A549 (cell line): Measurements from ENCODE around the gene CCN5. TPM values are rescaled to one million over a fixed set of nuclear protein-coding genes. Genes with fewer than 3 reads are reported as not detected.

Source experiments
- ATAC-seq, 2 experiments: fragments of 200-7000 bp in 1 of 2; fragments of >200 bp in 1 of 2; cut with Nextera tagmentation in 1 of 2; cut with Tn5 transposase in 1 of 2; 3 replicates each; pipeline versions ENCODE4 v1.8.0 to v1.9.1; 2018 to 2020; ENCODE audit warnings: mild to moderate bottlenecking in 1 of 2, moderate library complexity in 1 of 2
- CTCF ChIA-PET: fragments of 300-600 bp; sonication (Branson Sonifier 250); formaldehyde crosslinking; extraction: SDS; loops from one replicate; lab custom pipeline; 2021; ENCODE audit warnings: antibody characterized with exemption, inconsistent platforms; lab: Yijun Ruan, JAX
- POLR2A ChIA-PET: fragments of 350-600 bp; formaldehyde crosslinking; extraction: SDS; loops from one replicate; lab custom pipeline; 2021; ENCODE audit warnings: antibody characterized with exemption, inconsistent platforms; lab: Yijun Ruan, JAX
- DNase-seq, 2 experiments: peaks; one replicate each; pipeline versions ENCODE4 v3.0.0 to v3.0.0-alpha.2; 2011 to 2016; ENCODE audit warnings: low read depth in 1 of 2, low spot score in 1 of 2
- FAIRE-seq: peaks from 2 replicates; lab custom pipeline; 2011; peaks lifted over from hg19 to GRCh38; lab: Jason Lieb, UNC
- H3K27ac ChIP-seq, 2 experiments: fragments of >200 bp; sonication (Bioruptor Twin); formaldehyde crosslinking; 3 replicates each; pipeline ENCODE4 v1.5.1; 2016 to 2017
- H3K4me1 ChIP-seq: fragments of >200 bp; sonication (Bioruptor Twin); formaldehyde crosslinking; 3 replicates; pipeline ENCODE4 v1.6.1; 2016
- H3K4me2 ChIP-seq: fragments of >200 bp; sonication (Bioruptor Twin); formaldehyde crosslinking; 3 replicates; pipeline ENCODE4 v1.6.1; 2016
- H3K4me3 ChIP-seq: fragments of >200 bp; sonication (Bioruptor Twin); formaldehyde crosslinking; 3 replicates; pipeline ENCODE4 v1.5.1; 2016
- H3K9me3 ChIP-seq: fragments of >200 bp; sonication (Bioruptor Twin); formaldehyde crosslinking; 3 replicates; pipeline ENCODE4 v1.6.1; 2016
- ATOH8 ChIP-seq: fragments of 250-450 bp; sonication (Bioruptor Pico); IDR thresholded peaks from 2 replicates; pipeline ENCODE4 v1.5.0; 2020; ENCODE audit warnings: low read depth, mild to moderate bottlenecking, moderate library complexity
- CEBPB ChIP-seq, 2 experiments: fragments of >200 bp in 1 of 2; sonication (Bioruptor Twin) in 1 of 2; formaldehyde crosslinking in 1 of 2; IDR thresholded peaks; 2 replicates each; pipeline ENCODE4 v1.6.1; 2012 to 2016
- CHD4 ChIP-seq: fragments of 200-600 bp; sonication (generic); IDR thresholded peaks from 2 replicates; pipeline ENCODE4 v1.6.1; 2016; ENCODE audit warnings: antibody characterized with exemption, mild to moderate bottlenecking, borderline replicate concordance
- E2F6 ChIP-seq: IDR thresholded peaks from 2 replicates; pipeline ENCODE4 v1.6.1; 2012; ENCODE audit warnings: low read depth, borderline replicate concordance
- FOXS1 ChIP-seq: fragments of 250-450 bp; sonication (Bioruptor Pico); IDR thresholded peaks from 2 replicates; pipeline ENCODE4 v1.5.0; 2020; ENCODE audit warnings: mild to moderate bottlenecking, moderate library complexity
- GATA3 ChIP-seq: IDR thresholded peaks from 2 replicates; pipeline ENCODE4 v1.6.1; 2012; ENCODE audit warnings: borderline replicate concordance
- HDAC2 ChIP-seq: fragments of 200-600 bp; sonication (generic); IDR thresholded peaks from 2 replicates; pipeline ENCODE4 v1.6.1; 2016
- HMGXB4 ChIP-seq: fragments of 250-450 bp; sonication (Bioruptor Pico); IDR thresholded peaks from 2 replicates; pipeline ENCODE4 v1.5.0; 2021; ENCODE audit warnings: mild to moderate bottlenecking, moderate library complexity, borderline replicate concordance
- KDM1A ChIP-seq: fragments of 200-600 bp; sonication (generic); IDR thresholded peaks from 2 replicates; pipeline ENCODE4 v1.6.1; 2016; ENCODE audit warnings: low read depth, mild to moderate bottlenecking
- MAX ChIP-seq: IDR thresholded peaks from 2 replicates; pipeline ENCODE4 v1.6.1; 2012
- MAZ ChIP-seq: fragments of 150-350 bp; IDR thresholded peaks from 2 replicates; pipeline ENCODE4 v1.6.1; 2014; ENCODE audit warnings: antibody characterized with exemption, low read depth, low read length, borderline replicate concordance
- NFE2L2 ChIP-seq: fragments of 150-350 bp; conservative IDR thresholded peaks from 2 replicates; pipeline ENCODE4 v1.6.1; 2014; ENCODE audit warnings: low read length
- NPAS2 ChIP-seq: fragments of 250-450 bp; sonication (Bioruptor Pico); IDR thresholded peaks from 2 replicates; pipeline ENCODE4 v1.8.0; 2022; ENCODE audit warnings: mild to moderate bottlenecking, moderate library complexity, borderline replicate concordance
- RARB ChIP-seq: fragments of 250-450 bp; sonication (Bioruptor Pico); IDR thresholded peaks from 2 replicates; pipeline ENCODE4 v1.8.0; 2021; ENCODE audit warnings: mild to moderate bottlenecking, moderate library complexity
- RCOR1 ChIP-seq: fragments of 150-350 bp; IDR thresholded peaks from 2 replicates; pipeline ENCODE4 v1.6.1; 2014; ENCODE audit warnings: antibody characterized with exemption, low read length, low read depth
- REST ChIP-seq: fragments of 200-600 bp; sonication (generic); IDR thresholded peaks from 2 replicates; pipeline ENCODE4 v1.6.1; 2016; ENCODE audit warnings: antibody characterized with exemption, mild to moderate bottlenecking, moderate library complexity
- RNF2 ChIP-seq: fragments of 200-600 bp; sonication (generic); IDR thresholded peaks from 2 replicates; pipeline ENCODE4 v1.6.1; 2016; ENCODE audit warnings: low read depth, mild to moderate bottlenecking, antibody characterized with exemption, moderate library complexity, borderline replicate concordance
- SREBF2 ChIP-seq: fragments of 450-650 bp; IDR thresholded peaks from 2 replicates; pipeline ENCODE4 v1.6.1; 2014; ENCODE audit warnings: mild to moderate bottlenecking, moderate library complexity
- TP53 ChIP-seq: fragments of 250-450 bp; sonication (Bioruptor Pico); IDR thresholded peaks from 2 replicates; pipeline ENCODE4 v1.5.0; 2021; ENCODE audit warnings: mild to moderate bottlenecking, moderate library complexity
- ZFP36 ChIP-seq: fragments of 450-650 bp; IDR thresholded peaks from 2 replicates; pipeline ENCODE4 v1.6.1; 2014; ENCODE audit warnings: borderline replicate concordance; ENCODE audit not compliant: partially characterized antibody
- ZNF302 ChIP-seq: fragments of 250-450 bp; sonication (Bioruptor Pico); IDR thresholded peaks from 2 replicates; pipeline ENCODE4 v1.9.0; 2021; ENCODE audit warnings: inconsistent platforms, mild to moderate bottlenecking, moderate library complexity
- ZSCAN20 ChIP-seq: fragments of 250-450 bp; sonication (Bioruptor Pico); IDR thresholded peaks from 2 replicates; pipeline ENCODE4 v1.8.0; 2022; ENCODE audit warnings: mild to moderate bottlenecking, moderate library complexity
- WGBS: methylation state at CpG from one replicate; pipeline ENCODE4 v1.1.6; 2017; ENCODE audit errors: missing lambda C conversion rate; 5-methylcytosine and 5-hydroxymethylcytosine counted together
- polyA plus RNA-seq, 4 experiments: library from polyadenylated mRNA; depleted of rRNA in 3 of 4; stranded (reverse); fragments of >200 nt; fragmentation: RNase III in 1 of 4; extraction: RNeasy Plus Mini Kit Qiagen cat#74134 plus additional on column Dnase treatment in 1 of 4; gene quantifications; 2 replicates in 3 of 4; 3 replicates in 1 of 4; pipeline ENCODE4 v1.2.3, GENCODE V29; 2011 to 2017

The CCN5 gene
- polyA plus RNA-seq, 2 of the 4 experiments (the other 2 are of a cell fraction), result 9.9 to 11.1 TPM

GRCh38 chr20:44725837-44726236, 10.7 kb downstream of the CCN5 start:
- FAIRE-seq (no peak), ATAC-seq (no peak), DNase-seq (no peak)
- H3K4me1 ChIP-seq, result peaks cover 81% of the 10 kb centered on the region
- no peak overlapping the region for H3K4me2 ChIP-seq
- 73% methylated on average over 5 of the region's 5 CpGs for WGBS
- no peak overlapping the region for H3K4me3 ChIP-seq
- ChIA-PET POLR2A (no interaction called here), CTCF (interaction anchor here (1.5 to 21.9 kb wide), 3 partner anchors 22 to 508 kb away, joined by 3 to 525 read pairs (median 9); no protein-coding TSS in a partner anchor)
- peak overlapping the region; percentile 96 to 98 for H3K27ac ChIP-seq
- H3K9me3 ChIP-seq, result no peaks in the 10 kb centered on the region
- TF ChIP-seq RNF2, result no peak
- TF ChIP-seq KDM1A, result peak; percentile 91; the same call in 1 of the 2 replicates
- 0 out of 2 replicates have a peak, but pooled peaks have one; percentile 46 for TF ChIP-seq HDAC2
- peak; percentile 44 for TF ChIP-seq ZFP36

GRCh38 chr20:44727039-44727438, 11.9 kb downstream of the CCN5 start:
- TF ChIP-seq HMGXB4 (CRISPR knock-in tag) (no peak), MAZ (no peak), ZSCAN20 (CRISPR knock-in tag) (no peak), NPAS2 (CRISPR knock-in tag) (no peak), REST (no peak), ATOH8 (CRISPR knock-in tag) (no peak), HDAC2 (no peak), TP53 (CRISPR knock-in tag) (no peak), CHD4 (no peak), ZNF302 (CRISPR knock-in tag) (no peak), FOXS1 (CRISPR knock-in tag) (no peak)
- ChIA-PET POLR2A (interaction anchor here (2.5 kb wide), 1 partner anchor 12 kb away, joined by 7 read pairs; the partner anchor contains the start of gene CCN5), CTCF (interaction anchor here (1.1 to 21.9 kb wide), 6 partner anchors 9 to 44 kb away, joined by 3 to 525 read pairs (median 6); no protein-coding TSS in a partner anchor)
- H3K9me3 ChIP-seq, result no peaks in the 10 kb centered on the region
- ATAC-seq, result no peak
- 92% methylated on average over 2 of the region's 11 CpGs for WGBS
- no peak overlapping the region for H3K4me3 ChIP-seq
- no peak for DNase-seq
- FAIRE-seq, result no peak
- H3K27ac ChIP-seq, result peak overlapping the region; percentile 96 to 98
- H3K4me2 ChIP-seq, result no peak overlapping the region; the same call in 2 of the 3 replicates
- H3K4me1 ChIP-seq, result peaks cover 82% of the 10 kb centered on the region

- 58% methylated on average over 2 of the region's 2 CpGs for WGBS
- no peak for DNase-seq
- Histone ChIP-seq H3K4me3 (no peak overlapping the region), H3K27ac (peak overlapping the region; percentile 96 to 98), H3K4me2 (peak overlapping the region; percentile 80), H3K9me3 (no peaks in the 10 kb centered on the region), H3K4me1 (peaks cover 84% of the 10 kb centered on the region)
- FAIRE-seq, result no peak
- ChIA-PET CTCF (interaction anchor here (1.1 to 21.9 kb wide), 6 partner anchors 9 to 45 kb away, joined by 3 to 525 read pairs (median 6); no protein-coding TSS in a partner anchor), POLR2A (interaction anchor here (2.5 kb wide), 1 partner anchor 13 kb away, joined by 7 read pairs; the partner anchor contains the start of gene CCN5)
- no peak for ATAC-seq
- TF ChIP-seq MAX, result no peak
- TF ChIP-seq E2F6, result no peak
- TF ChIP-seq GATA3, result no peak
- no peak for TF ChIP-seq RARB
- no peak for TF ChIP-seq ZFP36
- TF ChIP-seq NFE2L2, result no peak
- TF ChIP-seq CEBPB (IDR thresholded peaks at IDR 0.05), result no peak
- TF ChIP-seq RCOR1, result no peak
- TF ChIP-seq ATOH8 (CRISPR knock-in tag), result no peak
- TF ChIP-seq SREBF2, result no peak
- TF ChIP-seq ZNF302 (CRISPR knock-in tag), result no peak
These were observed 12.5 kb downstream of the CCN5 start for GRCh38 chr20:44727651-44728050.
